IMR-90 (cell line): ENCODE data around the gene PTGR3. TPM values are rescaled to one million over a fixed set of nuclear protein-coding genes. Genes with fewer than 3 reads are reported as not detected.

Experiments
- ATAC-seq: fragments of 200-7000 bp; cut with Tn5 transposase; 2 replicates; pipeline ENCODE4 v1.9.1; 2020; ENCODE audit warnings: low read depth, mild to moderate bottlenecking, moderate library complexity
- BruUV-seq: library from RNA; stranded (reverse); fragments of 400-500 nt; replicated peaks from 2 replicates; lab custom pipeline; 2021; lab: Mats Ljungman, UMichigan
- CTCF ChIA-PET: fragments of 300-600 bp; formaldehyde crosslinking; extraction: SDS; loops from one replicate; lab custom pipeline; 2021; ENCODE audit warnings: antibody characterized with exemption; lab: Yijun Ruan, JAX
- POLR2A ChIA-PET: fragments of 300-600 bp; sonication (Branson Sonifier 250); formaldehyde crosslinking; loops from one replicate; lab custom pipeline; 2022; ENCODE audit warnings: antibody characterized with exemption; ENCODE audit not compliant: unreplicated experiment; lab: Charles Lee
- DNase-seq: peaks from one replicate; pipeline ENCODE4 v3.0.0; 2013
- H2AFZ ChIP-seq: replicated peaks from 2 replicates; pipeline ENCODE3; 2013; ENCODE audit warnings: low read length, mild to moderate bottlenecking; ENCODE audit not compliant: poor library complexity
- H2AK5ac ChIP-seq: 2 replicates; pipeline ENCODE4 v1.6.1; 2013; ENCODE audit warnings: low read depth, low read length, inconsistent platforms
- H2AK9ac ChIP-seq: replicated peaks from 2 replicates; pipeline ENCODE3; 2013; ENCODE audit warnings: mild to moderate bottlenecking, low read depth, low read length, moderate library complexity; ENCODE audit not compliant: poor library complexity
- H2BK120ac ChIP-seq: 2 replicates; pipeline ENCODE4 v1.6.1; 2013; ENCODE audit warnings: low read depth, low read length, inconsistent platforms
- H2BK15ac ChIP-seq: 3 replicates; pipeline ENCODE4 v1.6.1; 2013; ENCODE audit warnings: low read depth, low read length, inconsistent platforms
- H2BK20ac ChIP-seq: 2 replicates; pipeline ENCODE4 v1.6.1; 2013; ENCODE audit warnings: low read depth, mild to moderate bottlenecking, inconsistent platforms, low read length, moderate library complexity
- H2BK5ac ChIP-seq: 2 replicates; pipeline ENCODE4 v1.6.1; 2013; ENCODE audit warnings: mild to moderate bottlenecking, low read depth, low read length, inconsistent platforms; ENCODE audit not compliant: poor library complexity, severe bottlenecking
- H3K14ac ChIP-seq: replicated peaks from 2 replicates; pipeline ENCODE4 v1.6.1; 2013; ENCODE audit warnings: low read depth, low read length, inconsistent platforms
- H3K18ac ChIP-seq: 2 replicates; pipeline ENCODE4 v1.6.1; 2013; ENCODE audit warnings: low read depth, low read length, control low read depth
- H3K23ac ChIP-seq: 2 replicates; pipeline ENCODE4 v1.6.1; 2013; ENCODE audit warnings: low read depth, low read length, inconsistent platforms
- H3K27ac ChIP-seq: 2 replicates; pipeline ENCODE4 v1.5.1; 2013; ENCODE audit warnings: mild to moderate bottlenecking, control low read depth, low read length; ENCODE audit not compliant: insufficient read depth
- H3K27me3 ChIP-seq: 2 replicates; pipeline ENCODE4 v1.6.1; 2013; ENCODE audit warnings: low read length; ENCODE audit not compliant: control insufficient read depth, insufficient read depth
- H3K36me3 ChIP-seq: 2 replicates; pipeline ENCODE4 v1.6.1; 2013; ENCODE audit warnings: low read length, mixed read lengths; ENCODE audit not compliant: control insufficient read depth, insufficient read depth
- H3K4ac ChIP-seq: 2 replicates; pipeline ENCODE4 v1.6.1; 2013; ENCODE audit warnings: low read depth, low read length, inconsistent platforms
- H3K4me1 ChIP-seq: 2 replicates; pipeline ENCODE4 v1.6.1; 2013; ENCODE audit warnings: low read length, mixed read lengths; ENCODE audit not compliant: control insufficient read depth, insufficient read depth
- H3K4me2 ChIP-seq: 2 replicates; pipeline ENCODE4 v1.6.1; 2013; ENCODE audit warnings: low read depth, mild to moderate bottlenecking, control low read depth, low read length, moderate library complexity
- H3K4me3 ChIP-seq: 2 replicates; pipeline ENCODE4 v1.5.1; 2013; ENCODE audit warnings: low read depth, mild to moderate bottlenecking, control low read depth, low read length, moderate library complexity; ENCODE audit not compliant: insufficient read depth
- H3K56ac ChIP-seq: 2 replicates; pipeline ENCODE4 v1.6.1; 2013; ENCODE audit warnings: low read length, inconsistent platforms; ENCODE audit not compliant: insufficient read depth; ENCODE audit errors: extremely low read depth
- H3K79me1 ChIP-seq, 2 experiments: 2 replicates each; pipeline ENCODE4 v1.6.1; 2013; ENCODE audit warnings: low read length in 2 of 2, inconsistent platforms in 1 of 2, low read depth in 1 of 2
- H3K9ac ChIP-seq: 2 replicates; pipeline ENCODE4 v1.6.1; 2013; ENCODE audit warnings: low read depth, low read length, control low read depth
- H3K9me1 ChIP-seq: 2 replicates; pipeline ENCODE4 v1.6.1; 2013; ENCODE audit warnings: low read length, inconsistent platforms; ENCODE audit not compliant: insufficient read depth
- H3K9me3 ChIP-seq: 2 replicates; pipeline ENCODE4 v1.6.1; 2013; ENCODE audit warnings: low read length; ENCODE audit not compliant: control insufficient read depth, insufficient read depth
- H4K20me1 ChIP-seq: 2 replicates; pipeline ENCODE4 v1.6.1; 2013; ENCODE audit warnings: low read length, inconsistent platforms; ENCODE audit not compliant: insufficient read depth
- H4K5ac ChIP-seq: 2 replicates; pipeline ENCODE4 v1.6.1; 2013; ENCODE audit warnings: mild to moderate bottlenecking, low read depth, low read length, control low read depth
- H4K8ac ChIP-seq, 2 experiments: 2 replicates each; pipeline ENCODE4 v1.6.1; 2013; ENCODE audit warnings: low read depth in 2 of 2, low read length in 2 of 2, control low read depth in 1 of 2, inconsistent platforms in 1 of 2
- H4K91ac ChIP-seq: 2 replicates; pipeline ENCODE4 v1.6.1; 2013; ENCODE audit warnings: low read depth, low read length, inconsistent platforms; ENCODE audit not compliant: insufficient read depth
- MAZ ChIP-seq: IDR thresholded peaks from 2 replicates; pipeline ENCODE4 v1.6.1; 2012; ENCODE audit warnings: low read depth, mild to moderate bottlenecking, low read length, improper control_type of control experiment, moderate library complexity, borderline replicate concordance
- NFE2L2 ChIP-seq: fragments of 150-350 bp; IDR thresholded peaks from 2 replicates; pipeline ENCODE4 v1.6.1; 2016; ENCODE audit warnings: low read depth, mild to moderate bottlenecking, low read length
- WGBS, 2 experiments: methylation state at CpG; one replicate each; pipeline versions ENCODE4 v1.1.5 to v1.1.7; 2013; ENCODE audit warnings: missing lambda C conversion rate in 2 of 2; ENCODE audit not compliant: insufficient read length in 1 of 2; ENCODE audit errors: extremely low coverage in 2 of 2; 5-methylcytosine and 5-hydroxymethylcytosine counted together
- dilution Hi-C: fragments of 300-500 bp; cut with HindIII; formaldehyde crosslinking; loops from one replicate; pipeline ENCODE4 v1.14.3; 2018; ENCODE audit warnings: low sequenced_read_pairs; ENCODE audit not compliant: unreplicated experiment
- in situ Hi-C: fragments of 300-500 bp; cut with MboI; formaldehyde crosslinking; loops from 3 replicates; pipeline ENCODE4 v1.14.3; 2019; ENCODE audit warnings: low sequenced_read_pairs, inconsistent platforms, mixed read lengths
- intact Hi-C: fragments of 100-400 bp; cut with micrococcal nuclease; formaldehyde crosslinking; loops from 2 replicates; pipeline ENCODE4 v1.10.0; 2022
- polyA plus RNA-seq, 3 experiments: library from polyadenylated mRNA; depleted of rRNA; stranded (reverse); fragments of >200 nt; gene quantifications; 2 replicates each; pipeline ENCODE4 v1.2.3, GENCODE V29; 2012; ENCODE audit warnings: low replicate concordance in 1 of 3
- total RNA-seq: library from RNA; depleted of rRNA; stranded (reverse); fragments of >200 nt; gene quantifications from 2 replicates; pipeline ENCODE4 v1.2.3, GENCODE V29; 2012
- TF ChIP-seq, protein P1 (sequence below): fragments of 150-350 bp; IDR thresholded peaks from 2 replicates; pipeline ENCODE4 v1.6.1; 2016; ENCODE audit warnings: low read depth, mild to moderate bottlenecking, low read length, moderate library complexity, borderline replicate concordance

The PTGR3 gene
- total and polyA plus RNA-seq, 2 of the 4 experiments (the other 2 are of a cell fraction), result 16.1 to 26.4 TPM

DNA sequence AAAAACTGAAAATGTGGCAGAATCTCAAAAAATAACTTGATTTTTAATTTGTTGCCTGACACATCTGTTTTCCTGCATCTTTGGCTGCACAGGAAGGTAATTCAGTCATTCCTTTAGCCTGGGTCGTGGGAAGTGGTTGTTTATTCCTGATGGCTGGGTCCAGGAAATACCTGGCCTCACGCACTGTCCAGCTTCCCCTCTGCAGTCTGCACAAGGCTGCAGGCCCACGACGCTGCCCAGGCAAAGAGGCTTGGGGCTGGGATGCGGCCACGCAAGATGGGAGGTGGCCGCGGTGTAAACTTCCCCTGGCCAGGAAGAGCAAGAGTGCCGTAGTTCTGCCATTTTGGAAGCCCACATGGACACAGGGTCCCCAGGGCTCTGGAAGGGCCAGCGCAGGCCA lies 29.8 kb upstream of the PTGR3 start:
- Histone ChIP-seq H3K4me3 (no peak overlapping the region), H4K5ac (no peak overlapping the region), H3K56ac (no peak overlapping the region), H3K18ac (no peak overlapping the region), H2AK9ac (no peak overlapping the region), H3K4me2 (no peak overlapping the region), H2BK5ac (no peak overlapping the region), H2BK15ac (no peak overlapping the region), H3K9me1 (peaks cover 9% of the 10 kb centered on the region), H3K27me3 (no peaks in the 10 kb centered on the region), H3K27ac (no peak overlapping the region), H2AK5ac (no peak overlapping the region), H4K20me1 (peaks cover 3% of the 10 kb centered on the region; the same call in 1 of the 2 replicates), H2AFZ (no peak overlapping the region), H4K8ac (no peak overlapping the region), H3K4ac (no peak overlapping the region), H3K79me1 (peaks cover 20 to 55% of the 10 kb centered on the region in 2 experiments), H3K9ac (no peak overlapping the region), H3K23ac (no peak overlapping the region), H2BK120ac (no peak overlapping the region), H3K36me3 (peaks cover 6% of the 10 kb centered on the region; the same call in 1 of the 2 replicates), H2BK20ac (no peak overlapping the region), H4K91ac (no peak overlapping the region), H3K9me3 (peaks cover 5% of the 10 kb centered on the region), H3K4me1 (no peaks in the 10 kb centered on the region), H3K14ac (no peak overlapping the region)
- ATAC-seq (no peak), DNase-seq (no peak)
- POLR2A ChIA-PET, result no interaction called here
- WGBS, 2 experiments, result 92% methylated on average over 6 of the region's 10 CpGs; no CpG with 5 or more reads in 1 of the 2 experiments
- no peak for TF ChIP-seq NFE2L2
- TF ChIP-seq, protein P1, sequence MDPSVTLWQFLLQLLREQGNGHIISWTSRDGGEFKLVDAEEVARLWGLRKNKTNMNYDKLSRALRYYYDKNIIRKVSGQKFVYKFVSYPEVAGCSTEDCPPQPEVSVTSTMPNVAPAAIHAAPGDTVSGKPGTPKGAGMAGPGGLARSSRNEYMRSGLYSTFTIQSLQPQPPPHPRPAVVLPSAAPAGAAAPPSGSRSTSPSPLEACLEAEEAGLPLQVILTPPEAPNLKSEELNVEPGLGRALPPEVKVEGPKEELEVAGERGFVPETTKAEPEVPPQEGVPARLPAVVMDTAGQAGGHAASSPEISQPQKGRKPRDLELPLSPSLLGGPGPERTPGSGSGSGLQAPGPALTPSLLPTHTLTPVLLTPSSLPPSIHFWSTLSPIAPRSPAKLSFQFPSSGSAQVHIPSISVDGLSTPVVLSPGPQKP, result no peak
- TF ChIP-seq MAZ, result no peak
- CTCF ChIA-PET, result no interaction called here
- dilution Hi-C loops (no loop called here), in situ Hi-C loops (no loop called here), intact Hi-C loops (no loop called here)
- BruUV-seq, result no TSS peak
